ENCODE measurements around the gene UBE2V1.

UBE2V1 gene

DNA sequence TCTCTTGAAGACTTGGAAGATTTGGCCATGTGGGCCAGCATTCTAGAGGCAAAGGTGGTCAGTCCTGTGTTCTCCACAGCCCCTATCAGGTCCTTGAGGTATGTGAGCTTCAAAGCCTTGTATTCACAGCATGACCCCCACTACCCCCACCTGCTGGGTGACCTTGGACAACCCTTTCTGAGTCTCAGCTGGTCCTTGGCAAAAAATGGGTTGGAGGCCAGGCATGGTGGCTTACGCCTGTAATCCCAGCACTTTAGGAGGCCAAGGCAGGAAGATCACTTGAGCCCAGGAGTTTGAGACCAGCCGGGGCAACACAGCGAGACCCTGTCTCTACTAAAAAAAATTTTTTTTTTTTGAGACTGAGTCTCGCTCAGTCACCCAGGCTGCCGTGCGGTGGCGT, 42.6 kb downstream of the UBE2V1 start:
- no peak overlapping the region for H3K4me2 ChIP-seq (ENCODE audit: low read depth, low read length, poor library complexity, severe bottlenecking)
- H3K27me3 ChIP-seq (ENCODE audit: insufficient read depth, low read length, poor library complexity, severe bottlenecking) = no peaks in the 10 kb centered on the region
- no peaks in the 10 kb centered on the region for H3F3A ChIP-seq (ENCODE audit: low read depth)

DNA sequence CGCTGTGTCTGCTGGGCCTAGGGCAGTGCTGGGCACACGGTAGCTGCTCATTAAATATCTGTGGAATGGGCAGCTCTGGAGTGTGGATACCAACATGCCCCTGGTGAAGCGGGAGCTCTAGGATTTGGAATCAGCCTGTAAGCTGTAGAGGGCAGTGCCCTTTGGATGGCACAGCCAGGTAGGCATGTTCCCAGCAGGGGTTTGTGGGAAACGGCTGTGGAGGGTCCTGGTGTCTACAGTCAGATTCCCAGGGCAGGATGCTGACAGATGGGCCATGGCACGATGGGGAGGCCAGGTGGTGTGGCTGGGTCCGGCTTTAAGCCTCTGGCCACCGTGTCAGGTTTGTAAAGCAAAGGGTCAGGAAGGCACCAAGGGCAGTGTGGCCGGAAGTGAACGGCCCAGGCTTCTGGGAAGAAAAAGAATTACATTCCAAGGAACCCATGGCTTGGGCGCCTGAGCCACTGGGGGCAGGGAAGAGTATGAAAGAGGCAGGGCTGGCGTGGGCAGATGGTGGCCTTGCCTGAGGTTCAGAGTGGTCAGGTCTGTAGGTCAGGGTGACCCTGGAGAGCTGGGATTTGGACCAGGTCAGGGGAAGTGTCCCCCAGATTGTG, 44.8 kb downstream of the UBE2V1 start:
- peaks cover 3% of the 10 kb centered on the region for H3K4me1 ChIP-seq (ENCODE audit: insufficient read depth, low read length, poor library complexity, severe bottlenecking)
- no peak overlapping the region for H2AFZ ChIP-seq (ENCODE audit: low read length)
- no peak overlapping the region for H3K4me2 ChIP-seq (ENCODE audit: low read depth, low read length, poor library complexity, severe bottlenecking)
- no peaks in the 10 kb centered on the region for H3K36me3 ChIP-seq (ENCODE audit: insufficient read depth, low read length)
- no peak overlapping the region for H3K9ac ChIP-seq (ENCODE audit: low read depth, low read length, poor library complexity, severe bottlenecking)
- H4K20me1 ChIP-seq (ENCODE audit: insufficient read depth, low read length, poor library complexity, severe bottlenecking) = no peaks in the 10 kb centered on the region
- H3K27me3 ChIP-seq (ENCODE audit: insufficient read depth, low read length, poor library complexity, severe bottlenecking) = no peaks in the 10 kb centered on the region
- H3K9me3 ChIP-seq (ENCODE audit: insufficient read depth, low read depth, low read length) = no peaks in the 10 kb centered on the region
- H3K9me2 ChIP-seq (replicated peaks; ENCODE audit: low read depth, low read length) = no peaks in the 10 kb centered on the region
- no peaks in the 10 kb centered on the region for H3K79me2 ChIP-seq (ENCODE audit: insufficient read depth, low read length)
- no peak for TF ChIP-seq EZH2phosphoT487 (IDR thresholded peaks at IDR 0.05; ENCODE audit: borderline replicate concordance)
- TF ChIP-seq CTCF (conservative IDR thresholded peaks at IDR 0.05; ENCODE audit: low read length) = no peak
- no peaks in the 10 kb centered on the region for H3F3A ChIP-seq (ENCODE audit: low read depth)
- H3K4me3 ChIP-seq (ENCODE audit: low read length, poor library complexity, severe bottlenecking) = no peak overlapping the region

More for the DNA sequence above, 42.6 kb downstream of the UBE2V1 start:
- H4K20me1 ChIP-seq (ENCODE audit: insufficient read depth, low read length, poor library complexity, severe bottlenecking) = no peaks in the 10 kb centered on the region
- H3K36me3 ChIP-seq (ENCODE audit: insufficient read depth, low read length) = no peaks in the 10 kb centered on the region
- no peaks in the 10 kb centered on the region for H3K79me2 ChIP-seq (ENCODE audit: insufficient read depth, low read length)
- no peak overlapping the region for H3K4me3 ChIP-seq (ENCODE audit: low read length, poor library complexity, severe bottlenecking)
- H3K9me2 ChIP-seq (replicated peaks; ENCODE audit: low read depth, low read length) = no peaks in the 10 kb centered on the region
- no peak overlapping the region for H3K9ac ChIP-seq (ENCODE audit: low read depth, low read length, poor library complexity, severe bottlenecking)
- TF ChIP-seq CTCF (conservative IDR thresholded peaks at IDR 0.05; ENCODE audit: low read length) = no peak
- no peak for TF ChIP-seq EZH2phosphoT487 (IDR thresholded peaks at IDR 0.05; ENCODE audit: borderline replicate concordance)
- no peak overlapping the region for H2AFZ ChIP-seq (ENCODE audit: low read length)
- no peaks in the 10 kb centered on the region for H3K9me3 ChIP-seq (ENCODE audit: insufficient read depth, low read depth, low read length)
- peaks cover 3% of the 10 kb centered on the region for H3K4me1 ChIP-seq (ENCODE audit: insufficient read depth, low read length, poor library complexity, severe bottlenecking)

DNA sequence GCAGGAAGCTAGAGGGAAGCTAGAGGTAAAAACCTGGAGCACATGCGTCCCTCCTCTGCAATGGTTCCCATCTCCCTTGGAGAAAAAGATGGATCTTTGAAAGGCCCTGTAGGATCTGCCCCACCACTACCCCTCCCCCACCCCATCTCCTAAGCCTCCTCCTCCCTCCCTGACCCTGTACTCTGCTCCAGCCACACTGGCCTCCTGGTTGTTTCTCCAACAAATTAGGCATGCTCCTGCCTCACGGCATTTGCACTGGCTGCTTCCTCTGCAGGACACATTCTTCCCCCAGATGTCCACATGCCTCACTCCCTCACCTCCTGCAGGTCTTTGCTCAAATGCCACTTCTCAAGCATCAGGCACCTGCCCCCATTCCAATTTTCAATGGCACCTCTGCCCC, 45.5 kb downstream of the UBE2V1 start:
- H3K4me2 ChIP-seq (ENCODE audit: low read depth, low read length, poor library complexity, severe bottlenecking) = no peak overlapping the region
- H3K79me2 ChIP-seq (ENCODE audit: insufficient read depth, low read length) = no peaks in the 10 kb centered on the region
- no peaks in the 10 kb centered on the region for H3K9me2 ChIP-seq (replicated peaks; ENCODE audit: low read depth, low read length)
- no peak overlapping the region for H2AFZ ChIP-seq (ENCODE audit: low read length)
- no peaks in the 10 kb centered on the region for H3K27me3 ChIP-seq (ENCODE audit: insufficient read depth, low read length, poor library complexity, severe bottlenecking)
- no peaks in the 10 kb centered on the region for H3K36me3 ChIP-seq (ENCODE audit: insufficient read depth, low read length)
- H3F3A ChIP-seq (ENCODE audit: low read depth) = no peaks in the 10 kb centered on the region
- H4K20me1 ChIP-seq (ENCODE audit: insufficient read depth, low read length, poor library complexity, severe bottlenecking) = no peaks in the 10 kb centered on the region
- H3K9ac ChIP-seq (ENCODE audit: low read depth, low read length, poor library complexity, severe bottlenecking) = no peak overlapping the region
- no peaks in the 10 kb centered on the region for H3K9me3 ChIP-seq (ENCODE audit: insufficient read depth, low read depth, low read length)
- H3K4me1 ChIP-seq (ENCODE audit: insufficient read depth, low read length, poor library complexity, severe bottlenecking) = peaks cover 3% of the 10 kb centered on the region
- H3K4me3 ChIP-seq (ENCODE audit: low read length, poor library complexity, severe bottlenecking) = no peak overlapping the region
- TF ChIP-seq EZH2phosphoT487 (IDR thresholded peaks at IDR 0.05; ENCODE audit: borderline replicate concordance) = no peak
- TF ChIP-seq CTCF (conservative IDR thresholded peaks at IDR 0.05; ENCODE audit: low read length) = no peak
